GM18951 (cell line): ENCODE data around the gene B3GAT3.

Experiments
- POLR2A ChIP-seq: IDR thresholded peaks from 4 replicates; pipeline ENCODE4 v1.6.1; 2011; ENCODE audit warnings: mild to moderate bottlenecking; ENCODE audit not compliant: insufficient read length, insufficient read depth; ENCODE audit errors: extremely low read depth
- in situ Hi-C: fragments of 300-500 bp; cut with MboI; formaldehyde crosslinking; loops from one replicate; pipeline ENCODE4 v1.12.0; 2022; ENCODE audit warnings: low sequenced_read_pairs, mixed read lengths, inconsistent platforms; ENCODE audit not compliant: unreplicated experiment

B3GAT3 gene

DNA sequence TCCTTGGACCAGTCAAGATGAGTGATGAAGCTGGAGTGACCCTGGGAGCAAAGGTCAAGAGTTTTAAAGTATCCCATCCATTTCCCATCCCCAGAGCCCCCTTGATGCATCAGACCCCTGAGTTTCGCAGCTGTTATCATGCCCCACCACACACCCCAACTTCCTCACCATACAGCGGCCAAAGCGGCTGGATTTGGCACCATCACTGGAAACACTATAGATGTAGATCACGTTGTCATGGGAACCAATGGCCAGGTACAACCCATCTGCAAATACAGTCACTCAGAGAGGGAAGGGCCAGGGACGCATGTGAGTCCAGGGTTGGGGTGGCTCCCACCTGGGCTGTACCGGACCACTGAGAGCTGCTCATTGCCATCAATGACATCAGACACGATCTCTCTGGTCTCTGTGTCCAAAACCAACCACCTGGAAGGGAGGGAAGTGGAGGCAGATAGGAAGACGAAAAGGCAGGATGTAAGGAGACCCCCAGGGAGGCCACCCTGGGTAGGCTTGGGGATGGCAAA is 17.9 kb downstream of the B3GAT3 start:
- in situ Hi-C loops: no loop called here

DNA sequence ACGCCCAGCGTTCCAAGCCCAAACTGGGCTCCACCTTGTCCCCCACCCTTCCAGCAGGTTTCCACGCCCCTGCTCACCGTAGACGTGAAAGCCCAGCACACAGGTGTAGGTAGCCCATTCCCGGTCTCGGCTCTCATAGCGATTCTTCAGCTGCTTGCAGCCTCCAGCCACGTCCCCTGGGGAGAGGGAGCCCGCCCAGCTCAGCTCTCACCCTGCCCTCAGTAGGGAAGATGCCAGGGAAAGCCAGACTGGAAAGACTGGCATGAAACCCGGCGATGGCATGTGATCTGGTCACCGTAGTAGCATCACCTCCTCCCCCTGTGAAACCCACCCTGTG is 18.7 kb downstream of the B3GAT3 start:
- in situ Hi-C loops: no loop called here

More for the DNA sequence above, 17.9 kb downstream of the B3GAT3 start:
- TF ChIP-seq POLR2A: no peak

DNA sequence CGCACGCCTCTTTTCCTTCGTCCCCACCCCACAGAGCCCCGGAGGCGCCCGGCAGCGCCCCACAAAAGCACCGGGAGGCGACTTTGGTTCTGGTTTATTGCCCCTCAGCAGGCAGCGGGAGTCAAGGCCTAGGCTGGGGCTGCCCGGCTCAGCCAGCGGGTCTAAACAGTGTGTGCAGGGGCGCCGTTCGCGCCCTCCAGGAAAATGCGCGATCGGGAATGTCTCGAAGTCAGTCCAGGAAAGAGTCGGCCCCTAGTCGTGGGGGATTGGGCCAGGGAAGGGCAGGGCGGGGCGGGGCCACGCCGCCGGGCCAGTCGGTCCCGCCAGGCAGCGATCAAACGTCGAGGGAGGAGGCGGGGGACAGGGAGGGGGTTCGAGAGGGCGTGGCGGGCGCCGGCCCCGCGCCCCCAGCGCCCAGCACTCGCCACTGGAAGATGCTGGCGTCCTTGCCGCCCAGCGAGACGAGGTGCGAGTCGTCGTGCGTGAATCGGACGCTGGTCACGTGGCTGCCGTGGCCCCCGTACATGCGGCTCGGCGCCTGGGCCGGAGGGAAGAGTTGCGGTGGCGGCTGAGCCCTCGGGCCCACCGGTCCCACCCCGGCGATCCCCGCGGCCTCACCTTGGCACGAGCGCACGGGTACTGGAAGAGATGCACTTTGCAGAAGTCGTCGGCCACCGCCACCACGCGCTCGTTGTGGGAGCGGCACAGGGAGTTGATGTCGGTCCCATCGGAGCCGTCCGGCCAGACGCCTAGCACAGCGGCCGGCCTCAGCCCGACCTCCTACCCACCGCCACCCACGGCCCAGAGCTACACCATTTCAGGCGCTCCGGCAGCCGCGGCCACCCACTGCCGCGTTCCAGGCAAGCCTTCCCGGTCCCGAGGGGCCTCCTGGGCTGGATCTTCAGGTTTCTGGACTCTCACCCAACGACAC is 19.4 kb downstream of the B3GAT3 start:
- in situ Hi-C loops: no loop called here

More for the DNA sequence above, 18.7 kb downstream of the B3GAT3 start:
- no peak for TF ChIP-seq POLR2A

DNA sequence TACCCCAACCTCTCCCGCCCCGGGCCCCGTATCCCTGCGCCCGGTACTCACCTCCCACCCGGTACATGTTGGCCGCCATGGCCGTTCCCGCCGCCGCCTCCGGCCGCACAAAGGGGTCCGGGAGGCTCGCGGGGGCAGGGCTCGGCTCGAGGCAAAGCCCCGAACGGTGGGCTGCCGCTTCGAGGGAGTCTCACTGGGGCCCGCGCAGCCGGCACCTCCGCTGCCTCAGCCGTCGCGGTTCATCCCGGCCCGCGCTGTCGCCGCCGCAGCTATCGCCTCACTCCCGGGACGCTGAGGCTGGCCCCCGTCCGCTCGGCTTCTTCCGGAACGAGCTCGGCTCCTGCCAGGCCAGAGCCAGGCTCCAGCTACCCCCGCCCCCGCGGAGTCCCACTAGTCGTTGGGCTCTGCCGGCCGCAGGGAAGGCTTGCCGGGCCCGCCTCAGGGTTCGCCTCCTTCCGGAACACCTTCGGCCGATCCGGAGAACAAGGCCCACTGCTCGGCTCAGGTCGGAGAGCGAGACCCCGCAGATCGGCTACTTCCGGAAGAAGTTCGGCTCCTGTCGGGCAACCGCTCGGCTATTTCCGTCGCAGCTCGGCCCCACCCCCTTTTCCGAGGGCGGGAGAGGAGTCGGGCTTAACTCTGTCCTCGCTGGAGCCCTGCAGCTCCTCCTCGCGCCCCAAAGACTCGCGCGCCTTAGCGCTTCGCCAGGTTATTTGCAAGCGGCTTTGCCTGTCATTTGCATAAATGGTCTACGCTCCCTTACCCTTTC is 20.2 kb downstream of the B3GAT3 start, which contains the start of gene MTA2:
Gene MTA2 (minus strand): TSS at position 494 of the 769 bp plus-strand sequence. CDS start 415 bp downstream, at position 79.
- TF ChIP-seq POLR2A: peak; percentile 70
- in situ Hi-C loops: no loop called here

More for the DNA sequence above, 19.4 kb downstream of the B3GAT3 start:
- TF ChIP-seq POLR2A: peak; percentile 42

DNA sequence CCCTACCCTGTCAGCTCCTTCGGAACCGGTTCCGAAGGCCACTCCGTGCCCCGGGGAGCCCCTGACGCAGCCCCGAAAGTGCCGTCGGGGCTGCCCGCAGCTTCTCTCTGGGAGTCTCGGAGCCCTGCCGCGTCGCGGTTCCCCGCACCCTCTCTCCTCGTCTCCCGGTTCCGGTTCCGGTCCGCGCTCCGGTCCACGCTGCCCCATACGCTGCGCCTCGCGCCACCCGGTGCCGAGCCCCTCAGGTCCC is 20.7 kb downstream of the B3GAT3 start:
- in situ Hi-C loops: no loop called here

DNA sequence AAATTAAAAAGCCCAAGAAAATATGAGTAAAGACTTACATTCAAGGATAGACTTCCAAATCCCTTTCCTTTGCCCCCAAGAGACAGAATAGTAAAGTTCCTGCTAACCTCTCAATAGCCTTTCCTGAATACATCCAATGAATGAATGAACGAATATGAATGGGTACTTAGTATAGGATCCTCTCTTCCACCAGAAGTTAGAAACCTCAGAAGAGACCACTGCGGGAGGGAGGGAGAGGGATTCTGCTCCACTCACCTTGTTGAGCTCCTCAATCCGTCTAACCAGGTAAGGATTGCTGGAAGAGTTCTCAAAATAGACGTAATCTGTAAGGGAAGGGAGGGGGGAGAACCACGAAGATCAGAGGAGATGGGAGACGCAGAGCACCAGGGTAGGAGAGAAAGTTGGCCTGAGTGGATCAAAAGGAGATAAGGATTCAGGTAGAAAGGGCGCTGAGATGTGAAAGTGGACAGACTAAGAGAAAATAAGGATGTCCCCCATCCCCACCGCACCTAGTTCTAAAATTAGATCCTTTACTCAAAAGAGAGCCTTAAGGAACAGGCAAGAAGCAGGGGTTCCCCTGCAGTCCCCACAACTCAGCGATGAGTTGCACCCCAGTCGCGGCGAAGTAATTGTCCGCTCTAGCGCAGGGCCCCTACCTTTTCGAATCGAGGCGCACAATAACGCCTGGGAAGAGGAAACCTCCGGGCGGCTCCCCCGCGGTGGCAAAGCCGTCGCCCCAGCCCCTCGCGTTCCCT is 21.2 kb downstream of the B3GAT3 start:
- TF ChIP-seq POLR2A: no peak
- in situ Hi-C loops: no loop called here

More for the DNA sequence above, 20.7 kb downstream of the B3GAT3 start:
- TF ChIP-seq POLR2A: peak; percentile 34

DNA sequence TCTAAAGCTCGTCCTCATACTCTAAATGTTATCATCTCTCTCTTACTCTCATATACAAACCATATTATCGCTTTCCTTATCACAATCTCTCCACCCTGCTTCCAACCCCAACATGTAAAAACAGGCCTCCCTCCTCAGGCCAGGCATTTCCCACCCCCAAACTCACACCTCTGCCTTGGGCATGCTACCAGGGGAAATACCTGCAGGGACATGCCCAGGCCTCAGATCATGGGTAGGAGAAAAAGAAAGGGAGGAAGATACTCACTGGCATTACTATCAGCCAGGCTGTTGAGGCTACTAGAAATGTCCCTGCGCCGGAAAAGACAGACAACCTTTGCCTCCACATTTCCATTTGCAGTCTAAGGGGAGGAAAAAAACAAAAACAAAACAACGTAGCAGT is 21.9 kb downstream of the B3GAT3 start:
- in situ Hi-C loops: no loop called here
- no peak for TF ChIP-seq POLR2A

DNA sequence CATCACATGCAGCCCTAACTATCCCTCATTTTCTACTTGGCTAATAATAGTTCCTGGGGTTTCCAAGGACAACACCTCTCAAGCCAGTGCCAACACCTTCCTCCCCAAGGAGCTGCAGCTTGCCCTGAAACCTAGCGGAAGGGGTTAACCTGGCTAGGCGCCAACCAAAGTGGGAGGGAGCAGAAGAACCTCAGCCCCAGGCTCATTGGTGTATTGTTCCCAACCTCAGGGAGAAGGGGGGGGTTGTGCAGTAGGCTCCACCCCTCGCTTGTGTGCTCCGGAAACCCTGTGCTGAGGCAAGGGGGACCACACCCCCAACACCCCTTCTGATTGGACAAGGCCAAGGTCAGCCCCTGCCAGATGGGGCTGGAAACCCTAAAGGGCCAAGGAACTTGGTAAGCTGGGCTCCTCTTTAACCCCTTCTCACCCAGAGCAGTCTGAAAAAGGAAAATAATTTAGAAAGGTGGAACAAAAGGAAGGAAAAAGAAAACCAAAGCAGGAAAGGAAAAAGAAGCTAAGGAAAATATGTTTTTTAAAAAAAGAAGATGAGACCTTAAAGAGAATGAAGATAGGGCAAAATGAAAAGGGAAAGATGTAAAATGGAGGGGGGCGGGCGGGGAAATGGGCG is 22.6 kb downstream of the B3GAT3 start:
- TF ChIP-seq POLR2A: no peak
- in situ Hi-C loops: no loop called here

DNA sequence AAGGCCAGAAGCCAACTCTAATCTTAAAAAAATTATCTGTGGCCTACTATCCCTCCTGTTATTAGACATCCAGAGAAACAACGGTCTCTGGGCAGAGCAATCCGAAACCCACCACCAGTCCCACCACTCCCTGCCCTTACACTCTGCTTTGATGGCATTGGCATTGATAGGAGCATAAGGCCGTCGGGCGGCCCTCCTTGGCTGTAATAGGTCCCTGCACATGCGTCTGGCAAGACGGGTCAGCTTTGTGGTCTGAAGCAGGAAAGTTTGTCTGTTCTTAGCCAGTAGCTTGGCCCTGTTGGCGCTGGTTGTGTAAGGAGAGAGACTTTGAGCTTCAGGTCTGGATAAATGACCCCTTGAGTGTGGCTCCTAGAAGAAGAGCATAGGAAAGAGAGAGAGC is 26.7 kb downstream of the B3GAT3 start:
- in situ Hi-C loops: no loop called here
- no peak for TF ChIP-seq POLR2A

DNA sequence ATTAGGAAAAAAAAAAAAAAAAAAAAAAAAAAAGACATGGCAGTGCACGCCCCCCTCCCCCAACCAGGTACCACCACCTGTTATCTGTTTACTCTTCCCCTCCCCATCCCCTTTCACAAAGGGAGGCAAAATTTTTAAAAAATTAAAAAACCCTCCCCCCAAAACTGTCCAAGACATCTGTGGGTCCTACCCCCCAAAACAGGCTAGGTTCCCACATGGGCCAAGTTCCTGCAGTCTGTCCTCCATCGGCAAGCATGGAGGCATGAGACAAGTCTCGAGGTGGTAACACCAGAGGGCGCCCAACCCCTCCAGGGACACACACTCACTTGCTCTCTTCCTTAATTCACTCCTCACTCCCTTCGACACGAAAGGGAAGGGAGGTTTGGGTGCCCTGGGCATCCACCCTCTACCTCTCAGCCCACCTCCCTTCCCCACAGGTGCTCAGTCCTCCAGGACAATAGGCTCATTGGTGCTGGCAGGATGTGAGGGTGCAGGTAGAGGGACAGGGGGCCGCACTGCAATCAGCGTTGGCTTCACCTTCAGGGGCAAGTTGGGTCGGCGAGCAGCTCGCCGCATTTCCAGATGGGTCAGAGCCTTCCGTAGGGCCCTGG is 28.2 kb downstream of the B3GAT3 start:
- peak; percentile 18 for TF ChIP-seq POLR2A
- in situ Hi-C loops: no loop called here

DNA sequence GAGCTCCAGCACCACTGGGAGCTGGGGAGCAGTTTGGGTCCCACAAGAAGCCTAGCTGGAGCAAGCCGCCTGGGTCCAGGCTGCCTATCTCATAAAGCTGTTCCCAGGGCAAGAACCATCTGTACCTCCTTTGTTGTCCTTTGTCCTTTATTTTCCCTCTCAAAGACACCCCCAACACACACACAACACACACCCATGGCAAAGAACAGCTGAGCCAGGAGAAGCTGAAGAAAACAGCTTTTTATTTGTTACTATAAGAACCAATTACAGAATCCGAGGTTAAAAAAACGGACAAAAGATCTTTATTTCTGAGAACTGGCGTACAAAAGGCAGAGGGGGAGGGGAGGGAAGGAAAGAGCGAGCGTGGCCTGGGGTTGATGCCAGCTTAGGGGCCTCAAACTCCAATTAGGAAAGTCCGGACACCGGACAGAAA is 28.8 kb downstream of the B3GAT3 start:
- in situ Hi-C loops: no loop called here
- no peak for TF ChIP-seq POLR2A

DNA sequence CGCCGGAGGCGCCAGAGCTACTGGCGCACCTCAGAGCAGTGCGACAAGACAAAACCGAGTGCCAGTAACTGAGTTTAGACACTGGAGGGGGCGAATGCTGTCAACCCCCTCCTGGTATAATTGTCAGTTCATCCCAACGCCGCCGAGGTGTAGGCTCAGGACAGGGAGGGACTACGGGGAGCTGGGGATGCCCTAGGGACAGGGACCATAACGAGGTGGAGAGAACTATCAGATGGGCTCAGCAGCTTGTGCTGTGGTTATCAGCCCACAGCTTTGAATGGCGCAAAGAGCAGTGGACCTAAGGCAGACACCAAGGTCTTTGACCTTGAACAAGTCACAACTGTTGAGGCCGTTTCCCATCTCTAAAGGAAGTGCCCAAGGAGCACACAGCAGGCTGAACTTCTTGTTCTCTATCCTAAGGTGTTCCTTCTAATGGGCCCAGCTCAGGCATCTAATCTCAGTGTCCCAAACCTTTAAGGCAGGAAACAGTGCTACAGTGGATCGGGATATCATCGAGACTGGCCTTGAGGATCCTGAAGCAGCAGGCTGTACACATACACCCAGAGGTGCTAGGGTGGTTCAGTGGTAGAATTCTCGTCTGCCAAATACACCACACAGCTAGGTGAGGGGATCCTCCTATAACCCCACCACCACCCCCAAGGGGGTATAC is 29.5 kb downstream of the B3GAT3 start:
- in situ Hi-C loops: no loop called here

More for the DNA sequence above, 29.5 kb downstream of the B3GAT3 start:
- TF ChIP-seq POLR2A: no peak
